HFFc6 (cell line): Measurements from ENCODE around the gene CLRN3. TPM values are rescaled to one million over a fixed set of nuclear protein-coding genes. Genes with fewer than 3 reads are reported as not detected.

Experiments used
- DNase-seq: peaks from one replicate; pipeline ENCODE4 v3.0.0-alpha.2; 2018
- H3K27ac Mint-ChIP-seq: 2 replicates; pipeline ENCODE4 v1.8.0; 2020; ENCODE audit warnings: mild to moderate bottlenecking, mixed read lengths
- H3K27me3 Mint-ChIP-seq: 2 replicates; pipeline ENCODE4 v1.8.0; 2021; ENCODE audit warnings: mild to moderate bottlenecking, moderate library complexity, mixed read lengths; ENCODE audit not compliant: insufficient read depth
- H3K36me3 Mint-ChIP-seq: 2 replicates; pipeline ENCODE4 v1.8.0; 2021; ENCODE audit warnings: low read depth, mixed read lengths
- H3K4me1 Mint-ChIP-seq: 2 replicates; pipeline ENCODE4 v1.8.0; 2020; ENCODE audit warnings: low read depth, mixed read lengths
- H3K4me3 Mint-ChIP-seq: 2 replicates; pipeline ENCODE4 v1.8.0; 2020; ENCODE audit warnings: mild to moderate bottlenecking, moderate library complexity, mixed read lengths
- H3K9me3 Mint-ChIP-seq: 2 replicates; pipeline ENCODE4 v1.8.0; 2020; ENCODE audit warnings: mild to moderate bottlenecking, mixed read lengths
- CTCF ChIP-seq: fragments of 200-600 bp; sonication (generic); IDR thresholded peaks from 2 replicates; pipeline ENCODE4 v1.5.0; 2021; ENCODE audit warnings: antibody characterized with exemption, mild to moderate bottlenecking
- total RNA-seq, 6 experiments: library from RNA; stranded (reverse); fragmentation: NEBNext Ultra II Directional; extraction: Animal tissue kit (Norgen Biotek cat#: 25700); gene quantifications; 2 replicates in 1 of 6; 3 replicates in 5 of 6; pipeline ENCODE4 v1.2.3, GENCODE V29; 2021

The CLRN3 gene
- total RNA-seq, 6 experiments from 2014 or later, result not detected

- Mint-ChIP-seq H3K27me3 (peaks cover 6% of the 10 kb centered on the region), H3K36me3 (no peaks in the 10 kb centered on the region), H3K4me1 (no peaks in the 10 kb centered on the region), H3K9me3 (peaks cover 17% of the 10 kb centered on the region), H3K4me3 (no peak overlapping the region), H3K27ac (no peak overlapping the region)
- no peak for DNase-seq
- TF ChIP-seq CTCF, result no peak
Measured at GRCh38 chr10:127928021-127928806, 35.5 kb upstream of the CLRN3 start.

DNA sequence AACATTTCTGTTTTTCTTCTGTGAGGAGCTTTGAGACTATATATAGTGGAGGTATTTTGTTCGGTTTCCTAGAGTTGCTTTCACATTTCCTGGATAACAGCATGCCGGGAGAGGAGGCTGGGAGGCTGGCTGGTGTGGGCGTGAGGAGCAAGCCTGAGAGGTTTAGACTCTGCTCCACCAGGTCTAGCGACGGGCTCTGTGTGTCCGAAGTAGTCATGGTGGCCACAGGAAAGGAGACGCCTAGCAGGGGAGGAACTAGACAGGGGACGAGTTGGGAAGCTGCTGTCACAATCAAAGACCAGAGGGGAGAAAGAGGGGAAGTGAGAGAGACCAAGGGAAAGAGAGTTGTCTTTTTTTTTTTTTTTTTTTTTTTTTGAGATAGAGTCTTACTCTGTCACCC, 33.7 kb upstream of the CLRN3 start:
- no peak for TF ChIP-seq CTCF
- Mint-ChIP-seq H3K9me3 (peaks cover 18% of the 10 kb centered on the region), H3K4me1 (no peaks in the 10 kb centered on the region), H3K36me3 (no peaks in the 10 kb centered on the region), H3K27ac (no peak overlapping the region), H3K4me3 (no peak overlapping the region), H3K27me3 (peaks cover 8% of the 10 kb centered on the region)
- no peak for DNase-seq

DNA sequence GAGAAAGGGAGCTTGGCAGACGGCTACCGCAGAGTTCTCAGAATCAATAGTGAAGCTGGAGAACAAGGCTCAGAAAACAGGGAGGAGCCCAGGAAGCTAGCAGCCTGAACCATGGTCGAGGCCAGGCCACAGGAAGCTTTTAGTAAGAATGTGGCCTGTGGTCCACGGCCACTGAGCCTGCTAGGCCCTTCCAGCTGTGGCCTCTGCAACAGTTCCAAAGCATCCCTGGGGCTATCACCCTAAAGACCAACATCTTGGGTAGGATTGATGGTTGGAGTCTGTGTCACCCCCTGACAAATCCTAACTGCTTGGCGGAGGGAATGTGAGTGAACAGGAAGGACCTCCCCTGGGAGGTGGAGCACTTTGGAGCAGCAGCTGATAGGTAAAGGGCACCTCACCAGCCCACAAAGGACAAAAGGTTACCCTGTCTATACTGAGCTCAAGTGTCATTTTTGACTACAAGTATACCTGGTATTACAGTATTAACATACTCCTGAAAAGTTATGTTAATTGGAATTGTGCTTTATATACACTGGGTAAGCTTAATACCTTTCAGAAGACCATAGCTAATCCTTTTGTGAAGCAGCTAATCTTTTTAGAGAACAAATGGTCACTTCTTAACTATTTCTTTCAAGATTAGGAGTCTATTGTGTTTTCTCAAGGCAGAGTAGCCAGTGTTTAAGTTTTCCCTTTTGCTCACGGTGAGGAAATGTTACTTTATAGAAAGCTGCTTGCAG, 32.9 kb upstream of the CLRN3 start:
- no peak overlapping the region for H3K4me3 Mint-ChIP-seq
- no peak for DNase-seq
- no peaks in the 10 kb centered on the region for H3K4me1 Mint-ChIP-seq
- H3K27ac Mint-ChIP-seq, result no peak overlapping the region
- no peaks in the 10 kb centered on the region for H3K36me3 Mint-ChIP-seq
- TF ChIP-seq CTCF, result no peak
- peaks cover 8% of the 10 kb centered on the region for H3K27me3 Mint-ChIP-seq
- H3K9me3 Mint-ChIP-seq, result peaks cover 26% of the 10 kb centered on the region

GRCh38 chr10:127923646-127924045, 30.9 kb upstream of the CLRN3 start:
- no peak for TF ChIP-seq CTCF
- Mint-ChIP-seq H3K4me3 (no peak overlapping the region), H3K36me3 (no peaks in the 10 kb centered on the region), H3K27me3 (peaks cover 8% of the 10 kb centered on the region), H3K27ac (no peak overlapping the region), H3K4me1 (no peaks in the 10 kb centered on the region), H3K9me3 (peaks cover 43% of the 10 kb centered on the region)
- no peak for DNase-seq

GRCh38 chr10:127922675-127923366, 30.1 kb upstream of the CLRN3 start:
- DNase-seq, result peak; percentile 21
- no peak overlapping the region for H3K4me3 Mint-ChIP-seq
- no peaks in the 10 kb centered on the region for H3K36me3 Mint-ChIP-seq
- TF ChIP-seq CTCF, result no peak
- no peaks in the 10 kb centered on the region for H3K4me1 Mint-ChIP-seq
- no peak overlapping the region for H3K27ac Mint-ChIP-seq
- peaks cover 50% of the 10 kb centered on the region for H3K9me3 Mint-ChIP-seq
- peaks cover 8% of the 10 kb centered on the region for H3K27me3 Mint-ChIP-seq
